Measurements from ENCODE around the gene TMEM131.

Gene TMEM131

GRCh38 chr2:97754690-97755346 is 240.9 kb downstream of the TMEM131 start:
- DNase-seq: no peak

- no peak for DNase-seq
These were observed 243.1 kb downstream of the TMEM131 start for GRCh38 chr2:97752342-97753334.

- DNase-seq: no peak
These were observed 244.0 kb downstream of the TMEM131 start for GRCh38 chr2:97751752-97752151.

GRCh38 chr2:97750017-97750416 is 245.7 kb downstream of the TMEM131 start:
- no peak for DNase-seq

GRCh38 chr2:97749581-97749980 is 246.2 kb downstream of the TMEM131 start:
- no peak for DNase-seq

- no peak for DNase-seq
These were observed 248.0 kb downstream of the TMEM131 start for GRCh38 chr2:97747716-97748115.

GRCh38 chr2:97747285-97747684 is 248.5 kb downstream of the TMEM131 start:
- DNase-seq: no peak

- no peak for DNase-seq
These were observed 250.1 kb downstream of the TMEM131 start for GRCh38 chr2:97745474-97746174.

- no peak for DNase-seq
These were observed 251.8 kb downstream of the TMEM131 start for GRCh38 chr2:97743913-97744312.

- no peak for DNase-seq
These were observed 253.3 kb downstream of the TMEM131 start for GRCh38 chr2:97742381-97742847.

- no peak for DNase-seq
These were observed 254.1 kb downstream of the TMEM131 start for GRCh38 chr2:97741686-97742085.

- DNase-seq: no peak
These were observed 254.5 kb downstream of the TMEM131 start for GRCh38 chr2:97741251-97741650.

GRCh38 chr2:97740590-97741182 is 255.1 kb downstream of the TMEM131 start:
- no peak for DNase-seq

GRCh38 chr2:97739893-97740245 is 255.9 kb downstream of the TMEM131 start:
- DNase-seq: no peak

GRCh38 chr2:97739020-97739892 is 256.5 kb downstream of the TMEM131 start:
- no peak for DNase-seq

GRCh38 chr2:97738179-97739019 is 257.3 kb downstream of the TMEM131 start:
- no peak for DNase-seq

- no peak for DNase-seq
These were observed 258.1 kb downstream of the TMEM131 start for GRCh38 chr2:97737421-97738178.

- no peak for DNase-seq
These were observed 259.0 kb downstream of the TMEM131 start for GRCh38 chr2:97736608-97737330.

- no peak for DNase-seq
These were observed 259.6 kb downstream of the TMEM131 start for GRCh38 chr2:97736185-97736584.

All from NCI-H226 (cell line).